Brain microvascular endothelial cell (primary cell): ENCODE data around the gene TNFRSF18.

Experiments
- DNase-seq: peaks from one replicate; pipeline ENCODE4 v3.0.0-alpha.2; 2020
- H3K27ac ChIP-seq: fragments of 250-450 bp; sonication (Bioruptor Pico); 2 replicates; pipeline ENCODE4 v1.5.1; 2020; ENCODE audit warnings: mild to moderate bottlenecking, moderate library complexity
- H3K27me3 ChIP-seq: fragments of 250-450 bp; sonication (Bioruptor Pico); replicated peaks from 2 replicates; pipeline ENCODE4 v1.5.1; 2020; ENCODE audit warnings: mild to moderate bottlenecking
- H3K36me3 ChIP-seq: fragments of 250-450 bp; sonication (Bioruptor Pico); replicated peaks from 2 replicates; pipeline ENCODE4 v1.5.1; 2020; ENCODE audit warnings: mild to moderate bottlenecking
- H3K4me3 ChIP-seq: 2 replicates; pipeline ENCODE4 v1.5.1; 2011; ENCODE audit warnings: low read depth, mild to moderate bottlenecking, control low read depth, low read length, moderate library complexity
- CTCF ChIP-seq: IDR thresholded peaks from 2 replicates; pipeline ENCODE4 v1.5.1; 2011; ENCODE audit warnings: low read depth, mild to moderate bottlenecking, moderate library complexity, low read length, control low read depth, inconsistent platforms; ENCODE audit errors: missing control alignments
- in situ Hi-C: cut with HindIII; loops from 2 replicates; pipeline ENCODE4 v1.10.0; 2017; ENCODE audit warnings: low sequenced_read_pairs, low pct_ligation_motif_present

Gene TNFRSF18

DNA sequence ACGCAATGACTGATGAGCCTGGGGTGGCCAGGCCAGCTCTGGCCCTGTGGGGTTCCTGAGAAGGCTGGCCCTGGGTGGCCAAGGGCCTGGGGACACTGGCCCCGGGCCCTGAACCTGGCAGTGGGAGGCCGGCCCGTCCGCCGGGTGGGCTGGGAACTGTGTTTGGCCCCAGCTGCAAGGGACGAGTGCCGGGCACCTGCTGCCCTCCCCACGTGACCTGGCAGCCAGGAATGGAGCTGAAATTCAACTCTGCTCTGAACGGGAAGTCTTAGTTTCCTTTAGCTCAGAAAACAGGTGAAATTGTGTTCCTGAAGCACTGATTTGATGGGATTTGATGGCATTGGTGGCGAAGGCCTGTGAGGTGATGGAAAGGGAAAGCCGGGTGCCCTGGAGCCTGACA lies 40.9 kb downstream of the TNFRSF18 start:
- no peaks in the 10 kb centered on the region for H3K36me3 ChIP-seq
- in situ Hi-C loops = no loop called here
- no peak for TF ChIP-seq CTCF
- H3K27me3 ChIP-seq = peaks cover 26% of the 10 kb centered on the region
- DNase-seq = no peak
- H3K4me3 ChIP-seq = no peak overlapping the region
- no peak overlapping the region for H3K27ac ChIP-seq

DNA sequence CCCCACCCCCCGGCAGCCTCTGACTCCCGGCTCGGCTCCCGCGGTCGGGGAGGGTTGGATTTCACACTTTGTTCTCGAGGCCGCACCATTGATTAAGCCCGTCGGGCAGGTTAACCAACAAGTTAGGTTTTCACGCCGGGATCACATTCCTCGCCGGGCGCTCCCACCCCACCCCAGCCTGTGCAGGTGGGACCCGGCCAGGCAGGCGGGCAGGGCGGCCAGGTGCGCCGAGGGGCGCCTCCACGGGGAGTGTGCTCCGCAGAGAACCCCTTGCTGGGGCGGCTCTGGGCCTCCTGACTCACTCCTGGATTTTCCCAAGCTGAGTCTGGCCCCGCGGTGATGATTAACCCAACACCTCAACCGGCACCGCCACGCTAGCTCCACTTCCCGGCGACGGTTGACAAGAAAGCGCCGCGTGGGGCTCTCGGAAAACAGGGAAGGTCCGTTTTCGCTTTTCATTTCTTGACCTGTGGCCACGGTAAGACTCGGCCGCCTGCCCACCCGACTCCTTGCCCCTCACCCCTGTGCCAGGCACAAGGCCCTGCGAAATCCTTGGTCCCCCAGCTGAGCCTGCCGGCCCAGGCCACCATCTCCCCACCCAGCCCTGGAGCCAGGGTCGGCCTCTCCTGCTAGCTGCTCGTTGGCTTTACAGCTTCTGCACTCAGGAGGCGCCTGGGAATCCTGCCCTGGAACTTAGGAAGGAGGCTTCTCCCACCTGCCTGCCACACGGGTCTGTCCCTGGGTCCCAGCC lies 41.5 kb downstream of the TNFRSF18 start:
- no peak for DNase-seq
- H3K27me3 ChIP-seq = peaks cover 22% of the 10 kb centered on the region
- H3K27ac ChIP-seq = no peak overlapping the region
- no peaks in the 10 kb centered on the region for H3K36me3 ChIP-seq
- in situ Hi-C loops = no loop called here
- no peak overlapping the region for H3K4me3 ChIP-seq
- TF ChIP-seq CTCF = no peak

GRCh38 chr1:1164361-1164700 lies 42.1 kb downstream of the TNFRSF18 start:
- in situ Hi-C loops = no loop called here
- no peak for DNase-seq
- no peak overlapping the region for H3K4me3 ChIP-seq
- H3K36me3 ChIP-seq = no peaks in the 10 kb centered on the region
- TF ChIP-seq CTCF = no peak
- H3K27ac ChIP-seq = no peak overlapping the region
- H3K27me3 ChIP-seq = peaks cover 19% of the 10 kb centered on the region

GRCh38 chr1:1163538-1164070 lies 42.8 kb downstream of the TNFRSF18 start:
- H3K27me3 ChIP-seq = peaks cover 17% of the 10 kb centered on the region
- no peak overlapping the region for H3K27ac ChIP-seq
- in situ Hi-C loops = no loop called here
- TF ChIP-seq CTCF = no peak
- no peak overlapping the region for H3K4me3 ChIP-seq
- no peak for DNase-seq
- no peaks in the 10 kb centered on the region for H3K36me3 ChIP-seq

GRCh38 chr1:1162597-1163537 lies 43.5 kb downstream of the TNFRSF18 start:
- H3K27me3 ChIP-seq = peaks cover 15% of the 10 kb centered on the region
- no peak overlapping the region for H3K4me3 ChIP-seq
- no peak for DNase-seq
- no peak for TF ChIP-seq CTCF
- in situ Hi-C loops = no loop called here
- no peak overlapping the region for H3K27ac ChIP-seq
- no peaks in the 10 kb centered on the region for H3K36me3 ChIP-seq
